Femur (tissue), 1 donor: ENCODE measurements around the gene PITPNC1.
"Not testable (repeated sequence)": the region's sequence is repeated elsewhere in the genome, so short reads cannot be mapped to it uniquely, and the experiment has no call there.

Experiments used
- DNase-seq: peaks from one replicate; pipeline ENCODE4 v3.0.0-alpha.2; 2017

The PITPNC1 gene

GRCh38 chr17:67594115-67594880 is 217.2 kb downstream of the PITPNC1 start:
- no peak for DNase-seq

DNA sequence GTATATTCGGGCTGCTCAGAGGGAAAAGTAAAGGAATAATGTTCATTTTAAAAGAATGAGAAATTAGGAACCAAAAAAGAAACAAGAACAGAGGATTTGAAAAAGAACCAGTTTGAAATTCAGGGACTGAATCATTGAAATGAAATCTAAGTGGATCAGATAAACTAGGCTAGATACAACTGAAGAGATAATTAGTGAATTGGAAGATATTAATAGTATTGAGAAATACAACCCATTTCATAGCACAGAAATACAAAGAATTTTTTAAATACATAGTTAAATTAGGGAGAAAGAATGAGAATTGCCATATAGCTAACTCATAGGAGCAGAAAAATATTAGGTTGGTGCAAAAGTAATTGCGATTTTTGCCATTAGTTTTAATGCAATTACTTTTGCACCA is 223.3 kb downstream of the PITPNC1 start:
- DNase-seq, result no peak

GRCh38 chr17:67601897-67602296 is 224.8 kb downstream of the PITPNC1 start:
- no peak for DNase-seq

DNA sequence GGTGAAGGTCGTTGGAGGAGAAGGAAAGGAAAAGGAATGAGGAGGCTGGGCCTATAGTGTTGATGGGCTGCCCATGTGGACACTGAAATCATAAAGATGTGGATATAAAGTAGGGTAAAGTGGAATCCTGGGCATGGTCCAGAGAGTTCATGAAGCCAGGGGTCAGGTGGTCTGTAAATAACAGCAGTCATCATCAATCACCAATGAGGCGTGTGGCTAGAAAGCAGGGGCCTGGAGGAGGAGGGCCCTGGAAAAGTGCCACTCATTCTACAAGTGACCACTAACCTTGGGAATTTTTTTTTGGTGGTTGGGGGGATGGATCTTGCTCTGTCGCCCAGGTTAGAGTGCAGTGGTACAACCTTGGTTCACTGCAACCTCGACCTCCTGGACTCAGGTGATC is 225.4 kb downstream of the PITPNC1 start:
- DNase-seq, result no peak

- no peak for DNase-seq
Measured at GRCh38 chr17:67602974-67603373, 225.9 kb downstream of the PITPNC1 start.

DNA sequence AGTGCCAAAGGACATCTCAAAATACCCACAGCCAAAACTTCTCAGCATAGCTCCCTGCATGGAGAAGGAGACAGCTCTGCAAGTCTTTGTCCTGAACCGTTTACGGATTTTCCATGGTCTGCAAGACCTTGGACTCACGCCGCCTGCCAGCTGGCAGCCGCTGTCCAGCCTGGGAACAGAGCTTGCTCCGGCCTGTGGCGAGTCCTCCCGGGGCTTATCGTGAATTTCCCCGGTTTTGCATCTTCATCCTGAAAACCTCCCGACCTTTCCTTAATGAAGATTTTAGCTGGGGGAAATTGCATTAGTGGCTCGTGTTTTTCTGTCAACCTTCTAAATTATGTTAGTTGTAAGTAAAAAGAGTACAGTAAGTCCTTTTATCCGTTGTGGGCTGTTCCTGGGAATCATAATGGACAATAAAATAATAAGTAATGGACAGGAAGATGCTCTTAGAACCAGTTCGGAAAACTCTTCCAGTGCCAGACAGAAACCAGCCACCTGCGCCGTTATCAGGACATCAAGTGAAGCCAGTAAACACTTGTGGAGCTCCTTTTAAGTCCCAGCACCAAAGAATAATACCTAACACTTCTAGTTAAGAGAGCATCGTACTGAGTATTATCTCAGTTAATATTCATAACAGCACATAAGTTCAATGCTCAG is 228.3 kb downstream of the PITPNC1 start:
- peak; percentile 77 for DNase-seq

DNA sequence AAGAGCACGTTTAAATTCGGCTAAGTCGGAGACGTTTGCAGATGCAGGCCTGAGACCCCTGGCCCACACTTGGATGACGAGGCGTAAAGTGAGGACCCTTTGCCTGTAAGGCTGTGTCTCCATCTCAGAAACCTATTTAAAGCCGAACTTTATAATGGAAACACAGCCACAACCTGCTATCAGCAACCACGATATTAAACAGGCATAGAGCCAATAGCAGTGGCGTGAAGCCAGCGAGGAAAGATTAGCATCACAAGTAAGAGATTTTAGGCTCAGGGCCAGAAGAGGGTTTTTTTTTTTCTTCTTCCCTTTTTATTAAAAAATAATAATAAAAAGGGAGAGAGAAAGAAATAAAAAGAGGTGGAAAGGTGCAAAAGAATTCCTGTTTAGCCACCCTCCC is 229.4 kb downstream of the PITPNC1 start:
- no peak for DNase-seq

DNA sequence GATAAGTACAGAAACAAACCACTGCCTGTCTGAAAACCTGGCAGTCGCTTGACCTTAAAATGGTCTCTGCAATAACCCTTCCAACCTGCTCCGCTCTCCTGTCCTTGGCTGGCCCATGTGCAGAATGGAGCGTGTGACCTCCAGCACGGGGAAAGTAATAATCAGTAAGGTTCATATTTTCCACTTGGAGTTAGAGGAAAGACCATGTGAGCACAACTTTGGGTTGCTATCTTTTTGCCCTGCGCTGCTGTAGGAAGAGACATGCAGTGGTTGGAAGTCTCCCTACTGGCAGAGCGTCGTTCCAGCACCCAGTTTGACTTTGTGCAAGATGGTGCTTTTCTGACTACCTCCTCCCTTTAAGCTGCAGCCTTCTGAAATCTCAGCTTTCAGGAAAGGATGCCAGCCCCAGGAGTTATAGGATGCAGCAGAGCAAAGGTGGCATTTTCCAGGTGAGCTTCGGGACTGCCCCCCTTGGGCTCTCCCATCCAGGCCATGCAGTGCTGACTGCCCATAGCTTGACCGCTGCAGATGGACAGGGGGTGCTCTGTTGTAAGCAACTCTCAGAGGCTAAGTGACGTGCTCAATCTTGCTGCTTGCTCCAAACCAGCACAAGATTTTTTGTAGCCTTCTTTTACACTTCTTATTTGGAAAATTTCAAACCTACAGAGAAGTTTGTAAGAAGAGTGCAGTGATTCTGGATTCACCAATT is 230.0 kb downstream of the PITPNC1 start:
- DNase-seq, result no peak

DNA sequence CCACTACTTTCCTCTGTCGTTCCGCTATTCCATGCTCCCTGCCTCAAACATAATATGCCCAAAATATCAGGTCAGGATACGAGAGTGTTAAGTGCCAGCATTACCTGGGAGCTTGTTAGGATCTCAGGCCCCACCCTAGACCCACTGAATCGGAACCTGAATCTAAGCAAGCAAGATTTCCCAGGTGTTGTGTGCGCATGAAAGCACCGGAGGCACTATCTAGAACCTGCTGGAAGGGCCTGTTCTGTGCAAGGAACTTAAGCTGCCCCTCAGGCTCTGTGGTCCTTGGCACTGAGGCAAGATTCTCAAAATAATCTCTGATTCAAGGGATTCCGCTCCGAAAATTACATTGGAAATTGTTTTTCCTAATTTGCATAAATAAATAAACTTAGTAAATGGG is 233.0 kb downstream of the PITPNC1 start:
- no peak for DNase-seq

DNA sequence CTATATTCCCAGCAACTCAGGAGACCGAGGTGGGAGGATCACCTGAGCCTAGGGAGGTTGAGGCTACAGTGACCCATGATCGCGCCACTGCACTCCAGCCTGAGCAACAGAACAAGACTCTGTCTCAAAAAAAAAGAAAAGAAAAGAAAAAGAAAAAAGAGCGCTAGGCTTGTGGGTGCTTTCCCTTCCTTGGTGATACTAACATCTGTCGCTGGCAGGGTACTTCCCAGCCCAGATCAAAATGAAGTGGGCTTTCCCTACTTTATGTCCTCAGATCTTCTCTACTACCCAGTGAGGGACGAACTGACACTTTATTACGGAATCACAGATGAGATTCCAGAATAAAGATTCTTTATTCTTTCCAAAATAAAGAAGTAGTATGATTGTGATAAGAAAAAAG is 236.9 kb downstream of the PITPNC1 start:
- no peak for DNase-seq

GRCh38 chr17:67615011-67615561 is 238.0 kb downstream of the PITPNC1 start:
- no peak for DNase-seq

- DNase-seq, result no peak
Measured at GRCh38 chr17:67615736-67616135, 238.7 kb downstream of the PITPNC1 start.

- DNase-seq, result no peak
Measured at GRCh38 chr17:67617304-67617899, 240.3 kb downstream of the PITPNC1 start.

- no peak for DNase-seq
Measured at GRCh38 chr17:67619555-67619954, 242.5 kb downstream of the PITPNC1 start.

- no peak for DNase-seq
Measured at GRCh38 chr17:67620088-67620487, 243.0 kb downstream of the PITPNC1 start.

DNA sequence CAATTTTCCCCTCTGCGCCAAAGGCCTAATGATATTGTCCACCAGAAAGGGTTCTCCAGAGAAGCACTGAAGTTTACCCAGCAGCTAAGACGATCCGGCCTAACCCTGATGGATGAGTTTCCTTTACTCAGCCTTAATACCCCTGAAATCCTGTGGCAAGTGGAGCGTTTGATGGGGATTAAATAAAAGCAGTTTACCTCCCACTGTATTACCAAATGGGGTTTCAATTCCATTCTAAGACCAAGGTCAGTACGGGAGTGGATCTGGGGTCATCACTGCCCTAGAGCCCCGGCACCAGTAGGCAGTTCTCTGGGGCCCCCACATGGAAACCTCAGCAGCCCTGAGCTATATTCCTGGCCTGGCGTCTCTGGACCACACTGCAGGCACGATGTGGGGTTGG is 243.6 kb downstream of the PITPNC1 start:
- no peak for DNase-seq

DNA sequence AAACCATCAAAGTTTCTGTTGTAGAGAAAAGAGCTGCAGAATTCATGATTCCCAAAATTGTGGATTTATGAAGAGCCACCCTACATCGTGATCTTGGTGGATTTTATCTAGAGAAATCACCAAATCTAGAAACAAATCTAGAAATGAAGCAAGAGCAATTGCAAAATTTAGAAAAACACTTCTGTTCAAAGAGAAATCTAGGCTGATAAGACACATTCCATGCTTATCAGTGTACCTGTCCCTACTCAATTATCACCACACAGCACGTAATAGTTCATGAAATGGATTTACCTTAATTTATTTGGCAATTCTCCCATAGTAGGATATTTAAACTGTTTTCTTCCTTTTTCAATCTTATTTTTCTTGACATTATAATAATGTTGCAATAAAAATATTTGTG is 246.7 kb downstream of the PITPNC1 start:
- DNase-seq, result no peak

DNA sequence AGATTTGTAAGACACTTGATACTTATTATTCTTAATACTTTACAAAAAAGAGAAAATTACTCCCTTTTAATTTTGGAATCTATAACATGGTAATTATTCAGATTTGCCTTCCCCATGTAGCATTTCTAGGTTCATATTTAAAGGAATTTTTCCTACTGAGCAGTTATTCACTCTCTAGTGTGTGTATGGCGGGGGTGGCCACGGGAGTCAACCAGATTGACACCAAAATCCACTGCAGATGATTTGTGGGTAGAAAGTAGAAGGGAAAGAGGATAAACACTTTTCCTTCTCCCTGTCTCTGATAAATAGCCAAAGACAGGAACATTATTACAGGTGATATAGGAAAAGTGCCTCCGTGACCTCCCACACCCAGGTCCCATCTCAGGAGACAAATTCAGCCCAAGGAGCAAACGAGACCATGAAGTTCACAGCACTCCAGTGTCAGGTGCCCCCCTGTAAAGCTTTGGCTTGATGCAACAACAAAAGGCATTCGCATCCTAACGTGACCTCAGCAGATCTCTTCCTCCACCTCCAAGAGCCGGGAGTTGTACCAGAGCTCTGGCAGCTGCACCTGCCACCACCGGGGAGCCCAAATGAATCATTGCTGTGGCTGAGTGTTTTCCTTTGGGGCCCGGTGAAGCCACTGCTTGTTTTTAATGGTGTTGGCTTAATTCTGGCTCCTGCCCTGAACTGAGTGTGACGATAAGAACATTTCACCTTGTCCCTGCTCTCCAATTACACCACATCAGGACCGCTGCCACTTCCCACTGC is 248.0 kb downstream of the PITPNC1 start:
- no peak for DNase-seq

DNA sequence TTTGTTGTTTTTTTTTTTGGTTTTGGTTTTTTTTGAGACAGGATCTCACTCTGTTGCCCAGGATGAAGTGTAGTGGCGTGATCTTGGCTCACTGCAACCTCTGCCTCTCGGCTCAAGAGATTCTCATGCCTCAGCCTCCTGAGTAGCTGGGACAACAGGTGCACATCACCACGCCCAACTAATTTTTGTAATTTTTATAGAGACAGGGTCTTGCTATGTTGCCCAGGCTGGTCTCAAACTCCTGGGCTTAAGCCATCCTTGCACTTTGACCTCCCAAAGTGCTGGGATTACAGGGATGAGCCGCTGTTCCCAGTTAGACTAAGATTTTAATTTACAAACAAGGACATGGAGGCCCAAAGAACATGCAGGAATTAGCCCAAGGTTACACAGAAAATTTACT is 248.9 kb downstream of the PITPNC1 start:
- no peak for DNase-seq

- no peak for DNase-seq
Measured at GRCh38 chr17:67628580-67629013, 251.5 kb downstream of the PITPNC1 start.

DNA sequence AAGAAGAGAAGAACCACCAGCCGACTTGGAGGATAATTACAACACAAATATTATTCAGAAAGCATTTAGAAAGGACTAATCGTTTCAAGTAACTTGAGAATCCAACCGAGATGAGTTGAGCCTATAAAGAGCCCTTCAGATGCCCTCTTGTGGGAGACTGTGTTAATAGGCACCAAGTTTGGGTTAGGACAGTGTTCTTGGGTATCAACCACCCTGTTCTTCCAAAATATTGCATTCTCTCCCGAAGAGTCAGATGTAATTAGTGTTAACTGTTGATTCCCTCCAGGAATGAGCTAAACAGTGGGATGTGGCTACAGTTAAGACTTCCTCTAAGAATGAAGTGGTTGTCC is 252.9 kb downstream of the PITPNC1 start:
- no peak for DNase-seq

- not testable (repeated sequence) for DNase-seq
Measured at GRCh38 chr17:67630836-67631235, 253.8 kb downstream of the PITPNC1 start.

- DNase-seq, result no peak
Measured at GRCh38 chr17:67632141-67632540, 255.1 kb downstream of the PITPNC1 start.
